ENCODE measurements around the gene CDH13. TPM values are rescaled to one million over a fixed set of nuclear protein-coding genes. Genes with fewer than 3 reads are reported as not detected.

CDH13 gene
- total and polyA plus RNA-seq, 9 of the 15 experiments (the other 6 are each of a cell fraction or from before 2014, with no cell fraction given): 0.03 TPM; not detected in 8

DNA sequence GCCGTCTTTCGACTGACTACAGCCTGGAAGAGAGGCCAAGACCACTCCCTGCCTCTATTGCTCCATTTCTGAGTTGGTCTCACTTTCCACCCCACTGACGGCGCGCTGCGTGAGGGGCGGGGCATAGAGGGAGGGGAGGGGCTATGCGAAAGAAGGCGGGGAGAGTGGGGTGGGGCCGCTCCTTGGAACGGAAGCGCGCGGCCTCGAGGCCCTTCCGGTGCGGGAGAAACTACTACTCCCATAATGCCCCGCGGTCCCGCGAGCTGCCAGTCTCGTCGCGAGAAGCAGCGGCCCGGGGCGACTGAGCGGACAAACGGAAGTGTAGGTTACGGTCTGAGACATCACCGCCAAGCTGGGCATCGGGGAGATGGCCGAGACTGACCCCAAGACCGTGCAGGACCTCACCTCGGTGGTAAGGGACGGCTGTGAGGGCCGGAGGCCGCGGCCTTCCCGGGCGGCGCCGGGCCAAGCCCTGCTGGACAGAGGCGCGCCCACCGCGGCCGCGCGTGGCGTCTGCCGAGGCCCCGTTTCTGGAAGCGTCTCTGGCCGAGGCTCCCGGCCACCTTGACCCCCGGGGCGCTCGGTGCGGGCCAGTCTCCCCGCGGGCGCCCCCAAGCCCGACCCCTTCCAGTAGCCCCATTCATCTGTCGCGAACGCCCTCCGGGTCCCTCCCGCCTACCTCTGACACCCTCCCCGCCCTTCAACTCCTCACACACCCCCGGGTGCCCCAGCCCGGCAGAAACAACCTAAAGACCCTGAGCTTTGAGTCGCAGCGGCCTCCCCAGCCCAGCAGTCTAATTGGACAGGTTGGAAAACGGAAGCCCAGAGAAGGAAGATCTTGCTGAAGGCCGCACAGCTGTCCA is 1181.2 kb downstream of the CDH13 start, which contains the start of gene HSBP1 (continued):
- TF ChIP-seq POLR3A (IDR thresholded peaks at IDR 0.05; ENCODE audit: borderline replicate concordance, extremely low read depth, insufficient read depth, insufficient read length) (no peak), NR2C2 (CRISPR knock-in tag; IDR thresholded peaks at IDR 0.05) (0 out of 2 replicates have a peak, but pooled peaks have one; percentile 30), NR2C2 (tag; IDR thresholded peaks at IDR 0.05) (peak; percentile 72), ZFPM2 (CRISPR knock-in tag; IDR thresholded peaks at IDR 0.05) (no peak), ZNF184 (CRISPR knock-in tag; IDR thresholded peaks at IDR 0.05) (no peak), TAF7 (tag; IDR thresholded peaks at IDR 0.05) (no peak), ZNF384 (IDR thresholded peaks at IDR 0.05; ENCODE audit: low read depth, low read length) (no peak), RBM25 (IDR thresholded peaks at IDR 0.05; ENCODE audit: low read depth, low read length, severe bottlenecking) (peak; percentile 94), NCOA1 (IDR thresholded peaks at IDR 0.05; ENCODE audit: low read depth) (no peak), ZNF707 (CRISPR knock-in tag; conservative IDR thresholded peaks at IDR 0.05) (no peak), CCAR2 (IDR thresholded peaks at IDR 0.05; ENCODE audit: low read depth, low read length) (no peak), ZNF717 (CRISPR knock-in tag; IDR thresholded peaks at IDR 0.05) (no peak), PPARD (CRISPR knock-in tag; IDR thresholded peaks at IDR 0.05) (no peak), POLR2B (IDR thresholded peaks at IDR 0.05; ENCODE audit: low read depth, partially characterized antibody) (no peak), DIDO1 (tag; IDR thresholded peaks at IDR 0.05; ENCODE audit: low read depth) (0 out of 2 replicates have a peak, but pooled peaks have one; percentile 44), ZC3H11A (IDR thresholded peaks at IDR 0.05; ENCODE audit: low read depth, low read length) (no peak), KLF10 (CRISPR knock-in tag; IDR thresholded peaks at IDR 0.05) (no peak), SREBF1 (IDR thresholded peaks at IDR 0.05; ENCODE audit: borderline replicate concordance, low read depth, low read length) (no peak), ZNF23 (CRISPR knock-in tag; IDR thresholded peaks at IDR 0.05) (no peak)
- TF ChIP-seq, protein P1, sequence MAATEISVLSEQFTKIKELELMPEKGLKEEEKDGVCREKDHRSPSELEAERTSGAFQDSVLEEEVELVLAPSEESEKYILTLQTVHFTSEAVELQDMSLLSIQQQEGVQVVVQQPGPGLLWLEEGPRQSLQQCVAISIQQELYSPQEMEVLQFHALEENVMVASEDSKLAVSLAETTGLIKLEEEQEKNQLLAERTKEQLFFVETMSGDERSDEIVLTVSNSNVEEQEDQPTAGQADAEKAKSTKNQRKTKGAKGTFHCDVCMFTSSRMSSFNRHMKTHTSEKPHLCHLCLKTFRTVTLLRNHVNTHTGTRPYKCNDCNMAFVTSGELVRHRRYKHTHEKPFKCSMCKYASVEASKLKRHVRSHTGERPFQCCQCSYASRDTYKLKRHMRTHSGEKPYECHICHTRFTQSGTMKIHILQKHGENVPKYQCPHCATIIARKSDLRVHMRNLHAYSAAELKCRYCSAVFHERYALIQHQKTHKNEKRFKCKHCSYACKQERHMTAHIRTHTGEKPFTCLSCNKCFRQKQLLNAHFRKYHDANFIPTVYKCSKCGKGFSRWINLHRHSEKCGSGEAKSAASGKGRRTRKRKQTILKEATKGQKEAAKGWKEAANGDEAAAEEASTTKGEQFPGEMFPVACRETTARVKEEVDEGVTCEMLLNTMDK (IDR thresholded peaks at IDR 0.05; ENCODE audit: borderline replicate concordance, insufficient read depth, low read depth, low read length, poor library complexity, severe bottlenecking): peak; percentile 23
- TF ChIP-seq, protein P2, sequence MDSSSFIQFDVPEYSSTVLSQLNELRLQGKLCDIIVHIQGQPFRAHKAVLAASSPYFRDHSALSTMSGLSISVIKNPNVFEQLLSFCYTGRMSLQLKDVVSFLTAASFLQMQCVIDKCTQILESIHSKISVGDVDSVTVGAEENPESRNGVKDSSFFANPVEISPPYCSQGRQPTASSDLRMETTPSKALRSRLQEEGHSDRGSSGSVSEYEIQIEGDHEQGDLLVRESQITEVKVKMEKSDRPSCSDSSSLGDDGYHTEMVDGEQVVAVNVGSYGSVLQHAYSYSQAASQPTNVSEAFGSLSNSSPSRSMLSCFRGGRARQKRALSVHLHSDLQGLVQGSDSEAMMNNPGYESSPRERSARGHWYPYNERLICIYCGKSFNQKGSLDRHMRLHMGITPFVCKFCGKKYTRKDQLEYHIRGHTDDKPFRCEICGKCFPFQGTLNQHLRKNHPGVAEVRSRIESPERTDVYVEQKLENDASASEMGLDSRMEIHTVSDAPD (CRISPR knock-in tag; IDR thresholded peaks at IDR 0.05): no peak
- TF ChIP-seq, protein P3, sequence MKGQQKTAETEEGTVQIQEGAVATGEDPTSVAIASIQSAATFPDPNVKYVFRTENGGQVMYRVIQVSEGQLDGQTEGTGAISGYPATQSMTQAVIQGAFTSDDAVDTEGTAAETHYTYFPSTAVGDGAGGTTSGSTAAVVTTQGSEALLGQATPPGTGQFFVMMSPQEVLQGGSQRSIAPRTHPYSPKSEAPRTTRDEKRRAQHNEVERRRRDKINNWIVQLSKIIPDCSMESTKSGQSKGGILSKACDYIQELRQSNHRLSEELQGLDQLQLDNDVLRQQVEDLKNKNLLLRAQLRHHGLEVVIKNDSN (CRISPR knock-in tag; IDR thresholded peaks at IDR 0.05): no peak
- TF ChIP-seq, protein P4, sequence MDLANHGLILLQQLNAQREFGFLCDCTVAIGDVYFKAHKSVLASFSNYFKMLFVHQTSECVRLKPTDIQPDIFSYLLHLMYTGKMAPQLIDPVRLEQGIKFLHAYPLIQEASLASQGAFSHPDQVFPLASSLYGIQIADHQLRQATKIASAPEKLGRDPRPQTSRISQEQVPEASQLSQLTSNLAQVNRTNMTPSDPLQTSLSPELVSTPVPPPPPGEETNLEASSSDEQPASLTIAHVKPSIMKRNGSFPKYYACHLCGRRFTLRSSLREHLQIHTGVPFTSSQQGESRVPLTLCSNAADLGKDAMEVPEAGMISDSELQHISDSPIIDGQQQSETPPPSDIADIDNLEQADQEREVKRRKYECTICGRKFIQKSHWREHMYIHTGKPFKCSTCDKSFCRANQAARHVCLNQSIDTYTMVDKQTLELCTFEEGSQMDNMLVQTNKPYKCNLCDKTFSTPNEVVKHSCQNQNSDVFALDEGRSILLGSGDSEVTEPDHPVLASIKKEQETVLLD (IDR thresholded peaks at IDR 0.05): no peak

Measured in K562 (cell line).